HEK293 (cell line): ENCODE measurements around the gene FIGN.

Source experiments
- KLF9 ChIP-seq: fragments of 450-650 bp; formaldehyde crosslinking; IDR thresholded peaks from 2 replicates; pipeline ENCODE4 v1.5.1; 2016; ENCODE audit warnings: missing biosample characterization, missing genetic modification characterization, low read depth
- SP2 ChIP-seq: fragments of 450-650 bp; formaldehyde crosslinking; IDR thresholded peaks from 2 replicates; pipeline ENCODE4 v1.5.1; 2016; ENCODE audit warnings: missing biosample characterization, missing genetic modification characterization
- YY1 ChIP-seq: fragments of 450-650 bp; formaldehyde crosslinking; IDR thresholded peaks from 2 replicates; pipeline ENCODE4 v1.5.1; 2018; ENCODE audit warnings: missing biosample characterization, missing genetic modification characterization
- ZNF112 ChIP-seq: fragments of 450-650 bp; formaldehyde crosslinking; IDR thresholded peaks from 2 replicates; pipeline ENCODE4 v1.5.0; 2017; ENCODE audit warnings: missing biosample characterization, missing genetic modification characterization
- ZNF202 ChIP-seq: fragments of 450-650 bp; formaldehyde crosslinking; IDR thresholded peaks from 2 replicates; pipeline ENCODE4 v1.5.1; 2016; ENCODE audit warnings: missing biosample characterization, missing genetic modification characterization, borderline replicate concordance
- ZNF354C ChIP-seq: fragments of 450-650 bp; formaldehyde crosslinking; IDR thresholded peaks from 2 replicates; pipeline ENCODE4 v1.5.1; 2016; ENCODE audit warnings: missing biosample characterization, missing genetic modification characterization, low read depth, borderline replicate concordance
- ZNF416 ChIP-seq: fragments of 450-650 bp; formaldehyde crosslinking; IDR thresholded peaks from 2 replicates; pipeline ENCODE4 v1.5.1; 2016; ENCODE audit warnings: missing biosample characterization, missing genetic modification characterization
- ZNF513 ChIP-seq: fragments of 450-650 bp; IDR thresholded peaks from 2 replicates; pipeline ENCODE4 v1.5.1; 2018; ENCODE audit warnings: missing biosample characterization, missing genetic modification characterization
- ZNF76 ChIP-seq: fragments of 450-650 bp; formaldehyde crosslinking; IDR thresholded peaks from 2 replicates; pipeline ENCODE4; 2016; ENCODE audit warnings: low read depth, missing biosample characterization, missing genetic modification characterization, borderline replicate concordance

FIGN gene

DNA sequence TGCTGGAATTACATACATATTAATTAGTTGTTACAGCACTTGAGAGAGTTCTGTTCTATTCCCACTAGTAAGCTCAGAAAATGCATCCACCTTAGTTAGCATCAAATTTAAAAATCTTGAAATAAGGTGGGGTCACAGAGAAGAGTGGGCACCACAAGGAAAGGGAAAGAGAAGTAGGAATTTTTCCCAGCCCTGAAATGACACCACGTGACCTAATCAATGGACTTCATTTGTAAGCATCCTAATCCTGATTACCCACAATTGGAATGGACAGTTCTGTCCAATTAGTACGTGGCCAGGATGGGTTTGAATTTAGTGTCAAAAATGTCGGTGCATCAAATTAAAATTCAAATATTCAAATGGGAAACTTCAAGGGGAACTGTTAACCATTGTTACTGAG is 186.8 kb downstream of the FIGN start (continued):
- TF ChIP-seq KLF9 (tag by site-specific recombination) (no peak), ZNF112 (tag by site-specific recombination) (no peak), SP2 (no peak), ZNF513 (tag by site-specific recombination) (no peak), ZNF354C (tag by site-specific recombination) (no peak), ZNF76 (tag by site-specific recombination) (no peak), ZNF202 (tag by site-specific recombination) (no peak), ZNF416 (tag by site-specific recombination) (no peak), YY1 (tag by site-specific recombination) (no peak)
- TF ChIP-seq, all 188 proteins: peak for 0
